Chondrocyte (in vitro differentiated cells): ENCODE measurements around the gene FCHSD1. TPM values are rescaled to one million over a fixed set of nuclear protein-coding genes. Genes with fewer than 3 reads are reported as not detected.

Experiments used
- DNase-seq: peaks from one replicate; pipeline ENCODE4 v3.0.0; 2021; ENCODE audit warnings: mixed read lengths, low spot score
- H3K27ac Mint-ChIP-seq: one replicate; pipeline ENCODE4 v1.8.0; 2021; ENCODE audit warnings: mild to moderate bottlenecking, moderate library complexity, mixed read lengths; ENCODE audit not compliant: unreplicated experiment
- H3K27me3 Mint-ChIP-seq: 2 replicates; pipeline ENCODE4 v1.8.0; 2021; ENCODE audit warnings: low read depth, mixed read lengths
- H3K36me3 Mint-ChIP-seq: 2 replicates; pipeline ENCODE4 v1.8.0; 2021; ENCODE audit warnings: low read depth, mixed read lengths
- H3K4me1 Mint-ChIP-seq: 2 replicates; pipeline ENCODE4 v1.8.0; 2021; ENCODE audit warnings: low read depth, mild to moderate bottlenecking, mixed read lengths
- H3K4me3 Mint-ChIP-seq: one replicate; pipeline ENCODE4 v1.8.0; 2021; ENCODE audit warnings: mild to moderate bottlenecking, moderate library complexity, mixed read lengths; ENCODE audit not compliant: unreplicated experiment
- H3K9me3 Mint-ChIP-seq: 2 replicates; pipeline ENCODE4 v1.8.0; 2021; ENCODE audit warnings: low read depth, mixed read lengths
- CTCF ChIP-seq: fragments of 200-600 bp; sonication (generic); IDR thresholded peaks from 2 replicates; pipeline ENCODE4 v1.5.0; 2021; ENCODE audit warnings: antibody characterized with exemption, mild to moderate bottlenecking, moderate library complexity
- total RNA-seq: library from RNA; stranded (reverse); gene quantifications from 3 replicates; pipeline ENCODE4 v1.2.1, GENCODE V29; 2021

Gene FCHSD1
- total RNA-seq, 1 donor from 2014 or later = 29.8 TPM

DNA sequence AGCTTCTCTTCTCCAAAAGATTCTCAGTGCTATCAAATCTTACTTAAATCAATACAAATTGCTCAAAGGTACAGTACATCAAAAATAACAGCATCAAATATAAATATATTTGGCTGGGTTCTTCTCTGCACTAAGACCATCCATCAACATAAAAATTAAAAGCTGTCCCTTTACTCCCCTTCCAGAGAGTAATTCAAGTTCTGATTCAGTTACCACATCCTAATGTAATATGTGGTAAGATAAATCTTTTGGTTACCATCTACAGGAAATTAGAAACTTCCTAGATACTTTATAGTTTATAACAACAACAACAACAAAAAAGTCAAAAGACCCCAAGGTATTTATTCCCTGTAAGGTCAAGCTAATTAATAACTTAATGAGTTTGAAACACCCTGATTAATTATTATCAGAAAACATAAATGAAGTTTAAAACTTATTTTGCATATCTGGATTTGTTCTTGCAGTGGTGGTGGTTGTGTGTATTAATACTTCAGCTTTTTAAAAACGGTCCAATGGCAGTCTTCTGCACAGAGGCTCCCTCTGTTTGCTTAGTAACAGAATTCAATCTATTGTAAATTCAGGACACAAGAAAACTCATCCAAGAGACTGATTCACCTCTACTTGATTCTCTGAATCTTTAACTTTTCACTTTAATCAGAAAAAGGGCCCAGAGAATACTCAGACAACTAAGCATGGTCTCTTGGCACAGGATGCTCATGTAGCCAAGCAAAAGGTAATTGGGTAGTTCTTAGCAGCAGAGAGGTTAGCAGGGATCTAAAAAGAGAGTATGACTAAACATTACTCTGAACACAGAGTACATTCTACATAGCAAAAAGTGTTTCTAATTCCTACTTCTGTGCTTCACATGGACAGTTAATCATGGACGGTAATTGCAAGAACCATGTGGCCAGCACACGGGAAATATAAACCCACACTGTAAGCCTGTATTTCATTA lies 52.5 kb downstream of the FCHSD1 start:
- no peak overlapping the region for H3K4me3 Mint-ChIP-seq
- no peak for DNase-seq
- no peaks in the 10 kb centered on the region for H3K9me3 Mint-ChIP-seq
- H3K36me3 Mint-ChIP-seq = no peaks in the 10 kb centered on the region
- H3K27ac Mint-ChIP-seq = peak overlapping the region; percentile 54
- TF ChIP-seq CTCF = no peak
- no peaks in the 10 kb centered on the region for H3K27me3 Mint-ChIP-seq
- H3K4me1 Mint-ChIP-seq = peaks cover 11% of the 10 kb centered on the region

GRCh38 chr5:141597814-141598213 lies 53.4 kb downstream of the FCHSD1 start:
- Mint-ChIP-seq H3K27ac (no peak overlapping the region), H3K27me3 (no peaks in the 10 kb centered on the region)

GRCh38 chr5:141597394-141597793 lies 53.8 kb downstream of the FCHSD1 start:
- H3K27me3 Mint-ChIP-seq = no peaks in the 10 kb centered on the region
- no peaks in the 10 kb centered on the region for H3K36me3 Mint-ChIP-seq
- no peak overlapping the region for H3K4me3 Mint-ChIP-seq
- peaks cover 10% of the 10 kb centered on the region for H3K4me1 Mint-ChIP-seq
- H3K27ac Mint-ChIP-seq = no peak overlapping the region
- TF ChIP-seq CTCF = no peak
- DNase-seq = no peak
- H3K9me3 Mint-ChIP-seq = no peaks in the 10 kb centered on the region

More at GRCh38 chr5:141597814-141598213, 53.4 kb downstream of the FCHSD1 start:
- no peak overlapping the region for H3K4me3 Mint-ChIP-seq
- peaks cover 10% of the 10 kb centered on the region for H3K4me1 Mint-ChIP-seq
- TF ChIP-seq CTCF = no peak
- H3K9me3 Mint-ChIP-seq = no peaks in the 10 kb centered on the region
- H3K36me3 Mint-ChIP-seq = no peaks in the 10 kb centered on the region
- DNase-seq = no peak

GRCh38 chr5:141596867-141597266 lies 54.4 kb downstream of the FCHSD1 start:
- Mint-ChIP-seq H3K9me3 (no peaks in the 10 kb centered on the region), H3K4me1 (peaks cover 10% of the 10 kb centered on the region), H3K27me3 (no peaks in the 10 kb centered on the region), H3K27ac (no peak overlapping the region), H3K36me3 (no peaks in the 10 kb centered on the region), H3K4me3 (no peak overlapping the region)
- no peak for TF ChIP-seq CTCF
- no peak for DNase-seq

- no peaks in the 10 kb centered on the region for H3K27me3 Mint-ChIP-seq
- TF ChIP-seq CTCF = no peak
- H3K36me3 Mint-ChIP-seq = peaks cover 2% of the 10 kb centered on the region
- H3K4me3 Mint-ChIP-seq = no peak overlapping the region
- no peaks in the 10 kb centered on the region for H3K9me3 Mint-ChIP-seq
- no peak overlapping the region for H3K27ac Mint-ChIP-seq
- DNase-seq = no peak
- no peaks in the 10 kb centered on the region for H3K4me1 Mint-ChIP-seq
Measured at GRCh38 chr5:141590127-141590526, 61.1 kb downstream of the FCHSD1 start.

Other genes with a start within 250 kb of the FCHSD1 start
- 0.97 to 3.6 TPM (median 1.4 TPM) in 3 replicates for gene PCDHGA9, start 248.6 kb downstream of the FCHSD1 start, total RNA-seq
- gene PCDHGB6, start 243.4 kb downstream of the FCHSD1 start, total RNA-seq = 52.4 to 64.2 TPM (median 56.8 TPM) in 3 replicates
- gene PCDHGA10, start 238.4 kb downstream of the FCHSD1 start, total RNA-seq = 14.9 to 17.4 TPM (median 15.8 TPM) in 3 replicates
- 3.5 to 5.4 TPM (median 4.3 TPM) in 3 replicates for gene PCDHGB7, start 233.7 kb downstream of the FCHSD1 start, total RNA-seq
- 1.3 to 2.4 TPM (median 1.4 TPM) in 3 replicates for gene PCDHGA11, start 230.4 kb downstream of the FCHSD1 start, total RNA-seq
- 0.64 to 2.2 TPM (median 0.75 TPM) in 3 replicates for gene PCDHGA12, start 220.9 kb downstream of the FCHSD1 start, total RNA-seq
- gene PCDHGC3, start 175.5 kb downstream of the FCHSD1 start, total RNA-seq = 68.9 to 91.8 TPM (median 90.8 TPM) in 3 replicates
- gene PCDHGC4, start 166.4 kb downstream of the FCHSD1 start, total RNA-seq = 0.72 to 1.8 TPM (median 1.1 TPM) in 3 replicates
- gene PCDHGC5, start 162.3 kb downstream of the FCHSD1 start, total RNA-seq = 1.7 to 3.6 TPM (median 2.0 TPM) in 3 replicates
- 44.1 to 56.2 TPM (median 44.9 TPM) in 3 replicates for gene DIAPH1, start 32.4 kb downstream of the FCHSD1 start, total RNA-seq
- gene HDAC3, start 14.6 kb downstream of the FCHSD1 start, total RNA-seq = 46.5 to 55.4 TPM (median 47.8 TPM) in 3 replicates
- 2.9 to 6.1 TPM (median 5.2 TPM) in 3 replicates for gene RELL2, start 14.4 kb downstream of the FCHSD1 start, total RNA-seq
- gene ARAP3, start 30.8 kb upstream of the FCHSD1 start, total RNA-seq = 1.3 to 7.1 TPM (median 5.9 TPM) in 3 replicates
- gene PCDH1, start 227.0 kb upstream of the FCHSD1 start, total RNA-seq = 10.9 to 85.4 TPM (median 82.9 TPM) in 3 replicates